PC-3 (cell line): Measurements from ENCODE around the gene IFT20. TPM values are rescaled to one million over a fixed set of nuclear protein-coding genes. Genes with fewer than 3 reads are reported as not detected.

ENCODE experiments used
- ATAC-seq: fragments of 200-7000 bp; cut with Tn5 transposase; 2 replicates; pipeline ENCODE4 v1.9.1; 2020; ENCODE audit warnings: mild to moderate bottlenecking, moderate library complexity
- BruUV-seq: library from RNA; stranded (reverse); fragments of 400-500 nt; replicated peaks from 2 replicates; lab custom pipeline; 2021; lab: Mats Ljungman, UMichigan
- CTCF ChIA-PET: fragments of 300-600 bp; sonication (Branson Sonifier 250); formaldehyde crosslinking; loops from one replicate; lab custom pipeline; 2022; ENCODE audit warnings: antibody characterized with exemption; lab: Charles Lee
- POLR2A ChIA-PET: fragments of 300-600 bp; sonication (Branson Sonifier 250); formaldehyde crosslinking; loops from one replicate; lab custom pipeline; 2022; ENCODE audit warnings: antibody characterized with exemption; ENCODE audit not compliant: unreplicated experiment; lab: Charles Lee
- DNase-seq: peaks from one replicate; pipeline ENCODE4 v3.0.0-alpha.2; 2015
- H2AFZ ChIP-seq: fragments of 300-600 bp; sonication (generic); 2 replicates; pipeline ENCODE4 v1.6.0; 2016; ENCODE audit warnings: antibody characterized with exemption, low read length
- H3F3A ChIP-seq: fragments of 300-600 bp; sonication (generic); one replicate; pipeline ENCODE4 v1.6.0; 2017; ENCODE audit warnings: antibody characterized with exemption, low read length, control low read depth, mild to moderate bottlenecking; ENCODE audit not compliant: unreplicated experiment
- H3K27ac ChIP-seq: fragments of 300-600 bp; sonication (generic); 2 replicates; pipeline ENCODE4 v1.5.1; 2016; ENCODE audit warnings: mild to moderate bottlenecking, low read length
- H3K27me3 ChIP-seq: fragments of 300-600 bp; sonication (generic); 2 replicates; pipeline ENCODE4 v1.6.1; 2016; ENCODE audit warnings: low read length, mixed read lengths
- H3K36me3 ChIP-seq: fragments of 300-600 bp; sonication (generic); 2 replicates; pipeline ENCODE4 v1.6.1; 2016; ENCODE audit warnings: low read depth, mixed run types, low read length, mixed read lengths
- H3K4me1 ChIP-seq: fragments of 300-600 bp; sonication (generic); 2 replicates; pipeline ENCODE4 v1.5.1; 2016; ENCODE audit warnings: low read length; ENCODE audit not compliant: insufficient read depth
- H3K4me2 ChIP-seq: fragments of 300-600 bp; sonication (generic); 2 replicates; pipeline ENCODE4 v1.6.0; 2016; ENCODE audit warnings: low read length
- H3K4me3 ChIP-seq: fragments of 300-600 bp; sonication (generic); 2 replicates; pipeline ENCODE4 v1.5.1; 2016; ENCODE audit warnings: mild to moderate bottlenecking, low read length, mixed read lengths
- H3K79me2 ChIP-seq: fragments of 300-600 bp; sonication (generic); 2 replicates; pipeline ENCODE4 v1.6.1; 2017; ENCODE audit warnings: low read length, mixed read lengths
- H3K9ac ChIP-seq: fragments of 300-600 bp; sonication (generic); 2 replicates; pipeline ENCODE4 v1.6.0; 2016; ENCODE audit warnings: mild to moderate bottlenecking, low read length
- H3K9me2 ChIP-seq: fragments of 300-600 bp; sonication (generic); replicated peaks from 2 replicates; pipeline ENCODE4 v1.6.1; 2016; ENCODE audit warnings: mixed run types, low read length, mixed read lengths
- H3K9me3 ChIP-seq: fragments of 300-600 bp; sonication (generic); 2 replicates; pipeline ENCODE4 v1.6.1; 2016; ENCODE audit warnings: low read length, mixed read lengths
- H4K20me1 ChIP-seq: fragments of 300-600 bp; sonication (generic); 2 replicates; pipeline ENCODE4 v1.6.1; 2016; ENCODE audit warnings: low read length, mixed read lengths
- EZH2 ChIP-seq: fragments of 300-600 bp; sonication (generic); IDR thresholded peaks from one replicate; pipeline ENCODE4 v1.6.1; 2017; ENCODE audit warnings: antibody characterized with exemption, mild to moderate bottlenecking, low read length; ENCODE audit not compliant: unreplicated experiment
- EZH2phosphoT487 ChIP-seq: fragments of 300-600 bp; sonication (generic); IDR thresholded peaks from 2 replicates; pipeline ENCODE4 v1.6.1; 2018; ENCODE audit warnings: mild to moderate bottlenecking, antibody characterized with exemption, low read length, borderline replicate concordance
- intact Hi-C: fragments of 100-400 bp; cut with micrococcal nuclease; formaldehyde crosslinking; loops from 2 replicates; pipeline ENCODE4 v1.9.0; 2023
- total RNA-seq: library from RNA; depleted of rRNA; stranded (reverse); fragments of >200 nt; gene quantifications from 2 replicates; pipeline ENCODE4 v1.2.3, GENCODE V29; 2014
- TF ChIP-seq, protein P1 (sequence below): fragments of 300-600 bp; sonication (generic); conservative IDR thresholded peaks from 2 replicates; pipeline ENCODE4 v1.5.1; 2017; ENCODE audit warnings: antibody characterized with exemption, low read depth, mild to moderate bottlenecking, low read length

IFT20 gene
- total RNA-seq, 1 experiment from 2014 or later = 23.1 TPM

DNA sequence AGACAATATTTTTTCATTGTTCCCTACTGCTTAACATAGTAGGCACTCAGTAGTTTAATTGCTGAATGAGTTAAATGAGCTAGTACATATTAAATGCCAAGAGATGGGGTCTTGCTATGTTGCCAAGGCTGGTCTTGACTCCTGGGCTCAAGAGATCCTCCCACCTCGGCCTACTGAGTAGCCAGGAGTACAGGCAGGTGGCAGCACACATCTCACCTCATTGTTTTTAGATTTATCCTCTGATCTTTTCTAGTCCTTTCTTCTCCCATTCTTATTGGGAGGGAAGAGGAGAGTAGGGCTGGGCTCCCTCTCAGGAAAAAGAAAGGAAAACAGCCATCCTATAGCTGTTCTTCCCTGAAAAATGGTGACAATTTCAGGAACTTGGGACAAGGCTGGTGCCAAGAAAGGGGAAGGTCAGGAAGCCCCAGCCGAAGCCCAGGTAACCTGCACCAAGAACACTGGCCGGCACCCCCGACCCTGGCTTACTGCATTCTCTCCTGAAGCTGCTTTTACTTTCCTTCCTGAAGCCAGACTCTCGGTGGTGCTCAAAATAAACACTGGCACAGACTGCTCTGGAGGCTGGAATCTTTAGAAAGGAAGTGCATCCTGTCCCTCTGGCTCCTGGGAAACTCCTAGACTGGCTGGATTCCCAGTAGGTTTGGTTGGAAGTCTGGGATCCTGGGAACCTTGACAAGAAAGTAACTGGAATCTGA lies 2.9 kb upstream of the IFT20 start:
- ATAC-seq = no peak
- Histone ChIP-seq H3K9ac (no peak overlapping the region), H3F3A (no peaks in the 10 kb centered on the region), H3K36me3 (no peaks in the 10 kb centered on the region), H3K4me2 (peak overlapping the region; percentile 56), H3K27me3 (no peaks in the 10 kb centered on the region), H2AFZ (no peak overlapping the region), H3K9me2 (no peaks in the 10 kb centered on the region), H3K4me1 (peaks cover 25% of the 10 kb centered on the region), H3K79me2 (peaks cover 58% of the 10 kb centered on the region), H3K27ac (no peak overlapping the region), H3K4me3 (no peak overlapping the region), H4K20me1 (0 out of 2 replicates have a peak, but pooled peaks cover 6% of the 10 kb centered on the region), H3K9me3 (no peaks in the 10 kb centered on the region)
- DNase-seq = peak; percentile 14
- ChIA-PET CTCF (no interaction called here), POLR2A (interaction anchor here (0.8 kb wide), 1 partner anchor 132 kb away, joined by 6 read pairs; no protein-coding TSS in a partner anchor)
- intact Hi-C loops = no loop called here
- TF ChIP-seq EZH2 (no peak), EZH2phosphoT487 (no peak)
- TF ChIP-seq, protein P1, sequence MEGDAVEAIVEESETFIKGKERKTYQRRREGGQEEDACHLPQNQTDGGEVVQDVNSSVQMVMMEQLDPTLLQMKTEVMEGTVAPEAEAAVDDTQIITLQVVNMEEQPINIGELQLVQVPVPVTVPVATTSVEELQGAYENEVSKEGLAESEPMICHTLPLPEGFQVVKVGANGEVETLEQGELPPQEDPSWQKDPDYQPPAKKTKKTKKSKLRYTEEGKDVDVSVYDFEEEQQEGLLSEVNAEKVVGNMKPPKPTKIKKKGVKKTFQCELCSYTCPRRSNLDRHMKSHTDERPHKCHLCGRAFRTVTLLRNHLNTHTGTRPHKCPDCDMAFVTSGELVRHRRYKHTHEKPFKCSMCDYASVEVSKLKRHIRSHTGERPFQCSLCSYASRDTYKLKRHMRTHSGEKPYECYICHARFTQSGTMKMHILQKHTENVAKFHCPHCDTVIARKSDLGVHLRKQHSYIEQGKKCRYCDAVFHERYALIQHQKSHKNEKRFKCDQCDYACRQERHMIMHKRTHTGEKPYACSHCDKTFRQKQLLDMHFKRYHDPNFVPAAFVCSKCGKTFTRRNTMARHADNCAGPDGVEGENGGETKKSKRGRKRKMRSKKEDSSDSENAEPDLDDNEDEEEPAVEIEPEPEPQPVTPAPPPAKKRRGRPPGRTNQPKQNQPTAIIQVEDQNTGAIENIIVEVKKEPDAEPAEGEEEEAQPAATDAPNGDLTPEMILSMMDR = no peak
- no TSS peak for BruUV-seq

DNA sequence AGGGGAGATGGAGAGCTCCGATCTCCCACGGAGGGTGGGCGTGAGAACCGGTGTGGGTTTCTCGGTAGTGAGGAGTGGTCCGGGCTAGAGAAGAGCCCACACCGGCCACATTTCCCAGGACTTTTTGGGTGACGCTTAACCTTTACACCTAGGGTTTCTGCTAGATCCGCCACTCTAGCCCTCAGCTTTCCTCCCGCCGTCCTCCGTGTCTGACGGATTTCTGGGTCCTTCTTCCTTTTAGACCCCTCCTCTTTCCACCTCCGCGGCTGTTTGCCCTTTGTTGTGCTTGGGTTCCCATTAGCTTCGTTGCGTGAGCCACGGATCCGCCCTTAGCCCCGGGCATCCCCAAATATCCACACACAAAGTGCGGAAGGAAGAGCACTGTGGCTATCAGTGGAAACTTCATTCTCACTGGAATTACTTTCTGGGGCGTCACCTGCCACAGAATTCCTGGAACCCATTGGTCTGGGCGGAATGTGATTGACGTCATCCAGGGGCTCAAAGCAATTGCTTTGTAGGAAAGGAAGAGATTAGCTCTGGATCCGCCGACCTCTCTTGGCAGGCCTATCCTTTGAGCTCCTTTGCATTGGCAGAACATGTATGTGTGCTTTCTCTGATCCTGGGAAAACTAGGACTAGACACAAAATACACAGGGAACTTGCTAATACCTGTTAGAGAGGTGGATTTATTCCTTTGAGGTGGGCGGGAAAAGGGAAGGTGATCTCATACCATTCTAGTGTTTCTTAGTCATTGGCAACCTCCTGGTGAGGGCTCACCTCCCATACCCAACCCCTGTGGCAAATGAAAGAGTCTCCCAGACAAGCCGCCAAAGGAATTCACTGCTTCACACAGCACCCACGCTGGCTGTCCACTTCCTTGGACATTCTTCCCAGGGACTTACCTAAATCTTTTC lies 943 bp upstream of the IFT20 start:
- Histone ChIP-seq H3K27ac (peak overlapping the region; percentile 78), H3K4me2 (peak overlapping the region; percentile 91), H3K9ac (peak overlapping the region; percentile 91), H2AFZ (peak overlapping the region; percentile 78), H3K27me3 (no peaks in the 10 kb centered on the region), H3K79me2 (peaks cover 60% of the 10 kb centered on the region), H3K36me3 (no peaks in the 10 kb centered on the region), H3K9me3 (no peaks in the 10 kb centered on the region), H4K20me1 (0 out of 2 replicates have a peak, but pooled peaks cover 6% of the 10 kb centered on the region), H3K4me1 (peaks cover 25% of the 10 kb centered on the region), H3K4me3 (peak overlapping the region; percentile 97), H3K9me2 (no peaks in the 10 kb centered on the region), H3F3A (no peaks in the 10 kb centered on the region)
- ATAC-seq (peak; percentile 22), DNase-seq (peak; percentile 70)
- intact Hi-C loops = loop anchor here (1.0 kb wide), 1 partner anchor 21 kb away; the partner anchor contains the start of gene POLDIP2
- POLR2A ChIA-PET = interaction anchor here (0.6 to 2.3 kb wide), 5 partner anchors 11 to 108 kb away, joined by 3 to 14 read pairs (median 4); partner anchors contain the start of gene POLDIP2
- CTCF ChIA-PET = interaction anchor here (0.6 to 1.4 kb wide), 3 partner anchors 11 to 87 kb away, joined by 3 to 6 read pairs (median 5); partner anchors contain the start of gene POLDIP2
- TF ChIP-seq EZH2 (no peak), EZH2phosphoT487 (no peak)
- TF ChIP-seq, protein P1 = no peak
- BruUV-seq = TSS peak; percentile 55
